ENCODE measurements around the gene FLYWCH2. TPM values are rescaled to one million over a fixed set of nuclear protein-coding genes. Genes with fewer than 3 reads are reported as not detected.

Gene FLYWCH2
- total and polyA plus RNA-seq, 2 donors (not counting 3 experiments of a cell fraction or from before 2014, with no cell fraction given): 18.3 to 34.6 TPM

DNA sequence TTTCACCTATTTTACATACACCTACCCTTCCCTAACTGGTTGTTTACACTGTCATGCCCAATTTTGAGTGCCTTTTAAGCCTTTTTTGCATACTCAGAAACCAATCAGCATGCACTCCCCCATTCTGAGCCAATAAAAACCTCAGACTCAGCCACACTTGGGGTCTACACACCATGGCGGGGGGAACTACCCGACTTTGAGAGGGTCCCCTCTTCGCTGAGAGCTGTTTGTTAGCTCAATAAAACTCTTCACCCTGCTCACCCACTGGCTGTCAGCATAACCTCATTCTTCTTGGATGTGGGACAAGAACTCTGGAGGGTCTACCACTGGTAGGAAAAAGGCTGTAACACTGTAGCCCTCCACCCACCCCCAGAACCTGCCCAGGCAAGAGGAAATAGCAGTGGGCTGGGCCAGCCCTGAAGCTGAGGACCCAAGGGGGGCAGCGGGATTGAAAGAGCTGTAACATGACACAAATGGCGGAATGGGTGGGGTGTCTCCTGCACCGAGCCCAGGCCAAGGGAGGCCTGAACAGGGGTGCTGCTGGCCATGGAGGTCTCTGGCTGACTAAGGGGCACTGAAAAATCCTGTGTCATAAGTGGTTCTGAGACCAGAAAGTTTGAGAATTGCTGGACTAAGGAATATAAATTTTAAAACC lies 3.0 kb upstream of the FLYWCH2 start:
- CTCF ChIA-PET: interaction anchor here (0.6 to 2.0 kb wide), 4 partner anchors 27 to 185 kb away, joined by 3 to 6 read pairs (median 4); no protein-coding TSS in a partner anchor
- intact Hi-C loops (cut with micrococcal nuclease): no loop called here

DNA sequence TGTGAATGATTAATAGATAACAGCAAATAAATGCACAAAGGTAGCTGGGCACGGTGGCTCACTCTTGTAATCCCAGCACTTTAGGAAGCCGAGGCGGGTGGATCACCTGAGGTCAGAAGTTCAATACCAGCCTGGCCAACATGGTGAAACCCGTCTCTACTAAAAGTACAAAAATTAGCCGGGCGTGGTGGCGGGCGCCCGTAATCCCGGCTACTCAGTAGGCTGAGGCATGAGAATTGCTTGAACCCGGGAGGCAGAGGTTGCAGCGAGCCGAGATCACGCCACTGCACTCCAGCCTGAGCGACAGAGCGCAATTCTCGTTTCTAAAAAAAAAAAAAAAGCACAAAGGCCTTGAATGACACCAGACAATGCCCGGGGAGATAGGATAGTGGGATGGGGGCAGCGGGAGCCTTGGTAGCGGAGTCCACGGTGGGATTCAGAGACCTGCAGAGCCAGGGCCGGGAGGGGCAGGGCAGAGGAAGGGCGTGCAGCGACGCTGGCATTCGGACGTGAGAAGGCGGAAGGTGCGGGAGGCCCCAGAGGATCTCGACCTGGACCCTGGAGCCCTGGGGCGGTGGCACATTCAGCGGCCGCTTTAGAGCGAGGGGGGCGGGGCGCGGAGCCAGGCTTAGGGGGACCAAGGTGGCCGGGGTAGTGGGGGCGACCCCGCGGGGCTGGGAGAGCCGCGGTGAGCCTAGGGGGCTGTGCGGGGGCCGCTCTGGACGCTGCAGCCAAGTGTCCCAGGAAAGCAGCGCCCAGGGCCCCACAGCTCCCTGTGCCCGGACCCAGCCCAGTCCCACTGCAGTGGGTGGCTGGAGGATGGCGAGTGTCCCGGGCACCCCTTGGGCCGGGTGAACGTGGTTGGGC lies 999 bp upstream of the FLYWCH2 start:
- H3K9me1 ChIP-seq (replicated peaks; ENCODE audit: control insufficient read depth, extremely low read depth, insufficient read depth, low read length): no peaks in the 10 kb centered on the region
- no peaks in the 10 kb centered on the region for H4K20me1 ChIP-seq (replicated peaks; ENCODE audit: control insufficient read depth, extremely low read depth, insufficient read depth, low read length)
- no peaks in the 10 kb centered on the region for H3K9me3 ChIP-seq (replicated peaks; ENCODE audit: control insufficient read depth, insufficient read depth, low read length)
- ChIA-PET POLR2A (interaction anchor here (0.7 to 1.4 kb wide), 5 partner anchors 14 to 139 kb away, joined by 3 to 6 read pairs (median 4); partner anchors contain the start of gene FLYWCH1), CTCF (interaction anchor here (0.9 to 2.1 kb wide), 6 partner anchors 14 to 45 kb away, joined by 3 to 20 read pairs (median 10); no protein-coding TSS in a partner anchor)
- FAIRE-seq (no peak), DNase-seq (ENCODE audit: low read depth, low spot score) (no peak)
- TF ChIP-seq JUN (IDR thresholded peaks at IDR 0.05; ENCODE audit: borderline replicate concordance, insufficient read depth, insufficient read length, low read depth) (no peak), GATA2 (IDR thresholded peaks at IDR 0.05; ENCODE audit: insufficient read depth, insufficient read length, low read depth, low read length) (no peak), CTCF (IDR thresholded peaks at IDR 0.05; ENCODE audit: extremely low read depth in 1 of 2, insufficient read depth in 1 of 2, low read depth in 1 of 2, low read length in 2 of 2) (no peak), FOS (IDR thresholded peaks at IDR 0.05; ENCODE audit: borderline replicate concordance, insufficient read depth, low read length) (no peak), POLR2AphosphoS5 (IDR thresholded peaks at IDR 0.05; ENCODE audit: insufficient read depth, low read depth, low read length) (no peak), MAX (IDR thresholded peaks at IDR 0.05; ENCODE audit: insufficient read depth, insufficient read length) (no peak), POLR2A (IDR thresholded peaks at IDR 0.05; ENCODE audit: low read depth, low read length) (no peak), MYC (IDR thresholded peaks at IDR 0.05; ENCODE audit: low read depth, low read length) (no peak), EZH2 (IDR thresholded peaks at IDR 0.05; ENCODE audit: borderline replicate concordance, low read depth, low read length, severe bottlenecking) (no peak)
- H3K4me1 ChIP-seq (ENCODE audit: control insufficient read depth, extremely low read depth, insufficient read depth, low read length): peaks cover 7% of the 10 kb centered on the region
- no peaks in the 10 kb centered on the region for H3K36me3 ChIP-seq (ENCODE audit: control insufficient read depth in 2 of 2, extremely low read depth in 1 of 2, insufficient read depth in 2 of 2, low read length in 2 of 2)
- H3K4me3 ChIP-seq (replicated peaks in 1 of 3; ENCODE audit: insufficient read depth in 1 of 3, low read depth in 1 of 3, low read length in 3 of 3): peak overlapping the region; percentile 23 to 91 (median 42)
- H3K4me2 ChIP-seq (ENCODE audit: insufficient read depth, low read length): peak overlapping the region; percentile 87
- intact Hi-C loops (cut with micrococcal nuclease): no loop called here
- dilution Hi-C loops (cut with MboI; ENCODE audit: extremely low pct_ligation_motif_present, low sequenced_read_pairs): no loop called here
- no peak overlapping the region for H3K27ac ChIP-seq (ENCODE audit: insufficient read depth, low read depth, low read length)
- H3K79me2 ChIP-seq (ENCODE audit: control insufficient read depth, insufficient read depth, low read length): peaks cover 5% of the 10 kb centered on the region
- H2AFZ ChIP-seq (ENCODE audit: low read depth, low read length): peak overlapping the region; percentile 96
- BruUV-seq (replicated peaks): no TSS peak
- peak overlapping the region; percentile 30 for H3K9ac ChIP-seq (replicated peaks; ENCODE audit: extremely low read depth, insufficient read depth, low read length)
- H3K27me3 ChIP-seq (ENCODE audit: control insufficient read depth in 2 of 2, insufficient read depth in 2 of 2, low read length in 2 of 2): no peaks in the 10 kb centered on the region

More for the DNA sequence above, 3.0 kb upstream of the FLYWCH2 start:
- dilution Hi-C loops (cut with MboI; ENCODE audit: extremely low pct_ligation_motif_present, low sequenced_read_pairs): no loop called here
- H3K9me3 ChIP-seq (replicated peaks; ENCODE audit: control insufficient read depth, insufficient read depth, low read length): no peaks in the 10 kb centered on the region
- peaks cover 5% of the 10 kb centered on the region for H3K79me2 ChIP-seq (ENCODE audit: control insufficient read depth, insufficient read depth, low read length)
- H3K27me3 ChIP-seq (ENCODE audit: control insufficient read depth in 2 of 2, insufficient read depth in 2 of 2, low read length in 2 of 2): no peaks in the 10 kb centered on the region
- BruUV-seq (replicated peaks): no TSS peak
- no peak overlapping the region for H3K4me2 ChIP-seq (ENCODE audit: insufficient read depth, low read length)
- POLR2A ChIA-PET: no interaction called here
- DNase-seq (ENCODE audit: low read depth, low spot score): no peak
- no peaks in the 10 kb centered on the region for H3K36me3 ChIP-seq (ENCODE audit: control insufficient read depth in 2 of 2, extremely low read depth in 1 of 2, insufficient read depth in 2 of 2, low read length in 2 of 2)
- H3K27ac ChIP-seq (ENCODE audit: insufficient read depth, low read depth, low read length): no peak overlapping the region
- no peak for FAIRE-seq
- no peak overlapping the region for H3K9ac ChIP-seq (replicated peaks; ENCODE audit: extremely low read depth, insufficient read depth, low read length)
- no peak overlapping the region for H3K4me3 ChIP-seq (replicated peaks in 1 of 3; ENCODE audit: insufficient read depth in 1 of 3, low read depth in 1 of 3, low read length in 3 of 3)
- no peaks in the 10 kb centered on the region for H4K20me1 ChIP-seq (replicated peaks; ENCODE audit: control insufficient read depth, extremely low read depth, insufficient read depth, low read length)
- TF ChIP-seq GATA2 (IDR thresholded peaks at IDR 0.05; ENCODE audit: insufficient read depth, insufficient read length, low read depth, low read length) (no peak), FOS (IDR thresholded peaks at IDR 0.05; ENCODE audit: borderline replicate concordance, insufficient read depth, low read length) (no peak)
- no peaks in the 10 kb centered on the region for H3K9me1 ChIP-seq (replicated peaks; ENCODE audit: control insufficient read depth, extremely low read depth, insufficient read depth, low read length)
- no peak overlapping the region for H2AFZ ChIP-seq (ENCODE audit: low read depth, low read length)
- H3K4me1 ChIP-seq (ENCODE audit: control insufficient read depth, extremely low read depth, insufficient read depth, low read length): peaks cover 7% of the 10 kb centered on the region

All from endothelial cell of umbilical vein (primary cell).